GM18498 (cell line): ENCODE results near the gene FOSL1.

ENCODE experiments used
- ATAC-seq: cut with Tn5 transposase; IDR thresholded peaks from one replicate; pipeline ENCODE4 v1.9.1; 2021; ENCODE audit warnings: mild to moderate bottlenecking, moderate library complexity; ENCODE audit not compliant: unreplicated experiment

Gene FOSL1

GRCh38 chr11:65919573-65920371 is 19.6 kb upstream of the FOSL1 start:
- peak; percentile 38 for ATAC-seq

GRCh38 chr11:65919141-65919572 is 19.0 kb upstream of the FOSL1 start, which contains the start of gene DRAP1:
DRAP1 (plus strand) TSS chr11:65919426; CDS start chr11:65919502, 76 bp downstream.
- ATAC-seq: peak; percentile 81

GRCh38 chr11:65918211-65919140 is 18.3 kb upstream of the FOSL1 start, which contains the start of gene C11orf68:
C11orf68 (minus strand) TSS chr11:65919062; CDS start chr11:65919031, 31 bp downstream.
- peak; percentile 60 for ATAC-seq

- ATAC-seq: no peak
These were observed 17.4 kb upstream of the FOSL1 start for GRCh38 chr11:65917434-65918210.

GRCh38 chr11:65917077-65917433 is 16.9 kb upstream of the FOSL1 start:
- ATAC-seq: no peak

GRCh38 chr11:65916391-65916790 is 16.2 kb upstream of the FOSL1 start:
- no peak for ATAC-seq

- no peak for ATAC-seq
These were observed 15.6 kb upstream of the FOSL1 start for GRCh38 chr11:65915821-65916251.

GRCh38 chr11:65915101-65915820 is 15.1 kb upstream of the FOSL1 start:
- no peak for ATAC-seq

- ATAC-seq: no peak
These were observed 12.7 kb upstream of the FOSL1 start for GRCh38 chr11:65912845-65913244.

- ATAC-seq: no peak
These were observed 11.7 kb upstream of the FOSL1 start for GRCh38 chr11:65911682-65912568.

- no peak for ATAC-seq
These were observed 7.7 kb upstream of the FOSL1 start for GRCh38 chr11:65907878-65908277.

- ATAC-seq: no peak
These were observed 6.4 kb upstream of the FOSL1 start for GRCh38 chr11:65906602-65907001.

- ATAC-seq: no peak
These were observed 3.5 kb upstream of the FOSL1 start for GRCh38 chr11:65903715-65904114.

GRCh38 chr11:65903068-65903481 is 2.9 kb upstream of the FOSL1 start:
- no peak for ATAC-seq

GRCh38 chr11:65900899-65901180 is 652 bp upstream of the FOSL1 start:
- no peak for ATAC-seq

GRCh38 chr11:65899356-65900124 is 648 bp downstream of the FOSL1 start:
- ATAC-seq: no peak

- no peak for ATAC-seq
These were observed 1.4 kb downstream of the FOSL1 start for GRCh38 chr11:65898656-65899355.

- no peak for ATAC-seq
These were observed 3.1 kb downstream of the FOSL1 start for GRCh38 chr11:65897020-65897471.
